Measurements from ENCODE around the gene MGAT4B.
"Not testable (repeated sequence)": the region's sequence is repeated elsewhere in the genome, so short reads cannot be mapped to it uniquely, and the experiment has no call there.

MGAT4B gene

DNA sequence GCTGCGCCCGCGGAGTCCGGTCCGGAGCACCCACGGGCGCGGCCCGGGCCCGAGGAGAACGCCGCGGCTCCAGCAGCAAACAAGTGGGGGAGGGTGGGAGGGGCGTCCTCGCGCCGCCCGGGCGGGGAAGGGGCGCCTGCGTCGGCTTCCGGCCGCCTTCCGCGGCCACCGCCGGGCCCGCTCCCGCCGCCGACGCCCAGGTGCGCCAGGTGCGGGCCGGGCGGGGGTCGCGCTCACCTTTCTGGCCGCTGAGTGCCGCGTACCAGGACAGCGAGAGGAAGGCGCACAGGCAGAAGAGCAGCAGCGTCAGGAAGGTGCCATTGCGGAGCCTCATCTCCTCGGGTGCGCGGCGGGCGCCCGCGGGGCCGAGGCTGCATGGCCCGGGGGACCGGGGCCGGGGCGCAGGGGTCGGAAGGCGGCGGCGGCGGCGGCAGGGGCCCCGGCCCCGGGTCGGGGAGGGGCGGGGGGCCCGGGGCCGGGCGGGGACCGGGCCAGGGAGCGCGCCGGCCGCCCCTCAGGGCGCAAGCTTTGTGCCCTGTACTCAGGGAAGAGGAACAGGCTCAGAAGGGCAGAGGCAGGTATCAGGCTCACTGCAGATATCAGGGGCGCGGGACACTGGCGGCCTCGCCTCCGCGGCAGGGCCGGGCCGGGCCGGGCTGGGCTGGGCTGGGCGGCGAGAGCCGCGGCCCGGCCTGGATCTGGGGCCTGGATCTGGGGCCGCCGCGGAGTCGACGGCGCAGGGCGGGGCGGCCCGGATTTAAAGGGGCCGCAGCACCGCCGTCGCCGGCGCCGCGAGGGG, at the start of gene MGAT4B:
MGAT4B (minus strand) TSS at position 617 of the 799 bp plus-strand sequence; CDS start at position 334, 283 bp downstream.
- peak in 1 of 2 donors; percentile 37 for DNase-seq (ENCODE audit: low read depth in 1 of 2, low spot score in 1 of 2)

- DNase-seq (ENCODE audit: low read depth in 1 of 2, low spot score in 1 of 2), result no peak
Measured at GRCh38 chr5:179854356-179854755, 47.7 kb upstream of the MGAT4B start.

DNA sequence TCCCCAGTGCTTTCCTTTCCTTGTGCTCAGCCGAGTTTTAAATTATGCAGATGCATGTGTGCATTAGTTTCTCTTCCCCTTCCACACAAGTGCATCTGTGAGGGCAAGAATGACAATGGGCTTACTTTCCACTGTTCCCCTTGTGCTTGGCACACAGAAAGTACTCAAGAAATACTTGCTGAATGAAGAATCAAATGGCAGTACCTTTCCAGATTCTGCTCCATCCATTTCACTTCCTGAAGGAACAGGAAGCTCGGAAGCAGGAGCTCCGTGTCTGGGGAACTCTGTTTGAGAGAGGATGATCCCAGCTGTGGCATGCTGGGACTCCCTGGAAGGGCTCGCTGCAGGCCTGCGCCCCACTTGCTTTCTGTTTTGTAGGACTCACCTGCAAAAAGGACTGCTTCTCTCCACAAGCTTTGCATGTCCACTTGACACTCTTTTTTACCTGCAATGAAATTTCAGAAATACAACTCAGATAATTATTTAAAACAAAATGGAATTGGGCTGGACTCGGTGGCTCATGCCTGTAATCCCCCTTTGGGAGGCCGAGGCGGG, 46.4 kb upstream of the MGAT4B start:
- DNase-seq (ENCODE audit: low read depth in 1 of 2, low spot score in 1 of 2), result no peak

DNA sequence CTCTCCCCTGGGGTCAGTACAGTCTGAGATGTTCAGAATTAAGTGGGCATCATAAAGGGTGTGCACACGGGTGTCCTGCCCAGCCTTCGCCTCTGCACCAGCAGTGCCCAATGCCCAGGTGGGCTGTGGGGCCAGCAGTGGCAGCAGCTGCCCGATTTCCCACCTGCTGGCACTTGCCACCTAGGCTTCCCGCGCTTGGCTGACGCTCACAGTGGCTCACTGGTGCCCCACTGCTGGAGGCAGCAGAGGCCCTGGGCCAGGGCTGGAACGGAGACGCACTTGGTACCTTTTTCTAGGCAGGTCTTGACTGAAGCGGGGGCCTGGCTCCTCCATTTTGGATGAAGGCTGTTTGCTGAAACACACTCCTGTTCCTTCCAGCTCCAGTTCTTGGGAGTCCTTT, 35.0 kb upstream of the MGAT4B start:
- DNase-seq (ENCODE audit: low read depth in 1 of 2, low spot score in 1 of 2), result no peak

DNA sequence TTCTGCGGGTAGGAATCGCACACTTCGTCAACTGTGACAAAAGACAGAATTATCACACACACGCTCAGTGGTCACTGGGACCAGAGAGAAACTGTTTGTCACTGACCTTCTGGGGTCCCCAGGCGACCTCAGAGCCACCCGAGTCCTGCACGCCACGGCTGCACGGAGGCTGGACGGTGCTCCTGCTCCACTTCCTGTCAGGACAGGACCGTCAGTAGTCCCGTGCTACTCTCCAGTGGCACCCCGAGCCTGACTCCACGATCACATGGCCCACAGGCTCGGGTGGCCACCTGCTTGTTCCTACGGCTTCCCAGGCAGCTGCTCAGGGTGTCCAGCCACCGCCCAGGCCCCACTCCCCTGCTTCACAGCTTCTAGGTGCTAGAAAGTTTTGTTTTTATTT, 34.1 kb upstream of the MGAT4B start:
- no peak for DNase-seq (ENCODE audit: low read depth in 1 of 2, low spot score in 1 of 2)

GRCh38 chr5:179840321-179840720, 33.7 kb upstream of the MGAT4B start:
- DNase-seq (ENCODE audit: low read depth in 1 of 2, low spot score in 1 of 2), result no peak

DNA sequence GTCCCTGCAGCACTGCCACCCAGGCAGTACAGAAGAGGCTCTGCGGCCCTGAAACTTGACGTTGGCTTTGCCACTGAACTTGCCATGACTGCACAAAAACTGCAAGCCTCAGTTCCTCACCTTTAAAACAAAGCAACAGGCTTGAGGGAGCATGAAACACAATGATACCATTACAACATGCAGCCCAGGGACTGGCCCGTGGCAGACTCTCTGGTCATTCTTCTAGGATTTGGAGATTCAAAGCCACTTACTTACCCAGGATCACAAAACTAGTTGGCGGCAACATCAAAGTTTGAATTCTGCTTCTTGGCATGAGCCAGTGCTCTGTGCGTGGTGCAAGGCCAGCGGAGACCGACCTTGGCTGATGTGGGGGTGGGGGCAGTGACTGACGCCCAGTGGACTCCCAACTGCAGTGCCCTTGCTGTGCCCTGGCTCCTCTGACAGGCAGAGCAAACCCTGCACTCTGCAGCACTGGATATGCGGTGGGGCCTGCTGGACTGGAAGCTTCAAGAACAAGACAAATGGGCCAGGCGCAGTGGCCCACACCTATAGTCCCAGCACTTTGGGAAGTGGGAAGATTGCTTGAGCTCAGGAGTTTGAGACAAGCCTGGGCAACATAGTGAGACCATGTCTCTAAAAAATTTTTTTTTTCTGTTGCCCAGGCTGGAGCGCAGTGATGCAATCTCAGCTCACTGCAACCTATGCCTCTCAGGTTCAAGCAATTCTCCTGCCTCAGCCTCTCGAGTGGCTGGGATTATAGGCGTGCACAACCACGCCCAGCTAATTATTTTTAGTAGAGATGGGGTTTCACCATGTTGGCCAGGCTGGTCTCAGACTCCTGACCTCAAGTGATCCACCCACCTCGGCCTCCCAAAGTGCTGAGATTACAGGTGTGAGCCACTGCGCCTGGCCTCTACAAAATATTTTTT, 32.9 kb upstream of the MGAT4B start:
- no peak for DNase-seq (ENCODE audit: low read depth in 1 of 2, low spot score in 1 of 2)

DNA sequence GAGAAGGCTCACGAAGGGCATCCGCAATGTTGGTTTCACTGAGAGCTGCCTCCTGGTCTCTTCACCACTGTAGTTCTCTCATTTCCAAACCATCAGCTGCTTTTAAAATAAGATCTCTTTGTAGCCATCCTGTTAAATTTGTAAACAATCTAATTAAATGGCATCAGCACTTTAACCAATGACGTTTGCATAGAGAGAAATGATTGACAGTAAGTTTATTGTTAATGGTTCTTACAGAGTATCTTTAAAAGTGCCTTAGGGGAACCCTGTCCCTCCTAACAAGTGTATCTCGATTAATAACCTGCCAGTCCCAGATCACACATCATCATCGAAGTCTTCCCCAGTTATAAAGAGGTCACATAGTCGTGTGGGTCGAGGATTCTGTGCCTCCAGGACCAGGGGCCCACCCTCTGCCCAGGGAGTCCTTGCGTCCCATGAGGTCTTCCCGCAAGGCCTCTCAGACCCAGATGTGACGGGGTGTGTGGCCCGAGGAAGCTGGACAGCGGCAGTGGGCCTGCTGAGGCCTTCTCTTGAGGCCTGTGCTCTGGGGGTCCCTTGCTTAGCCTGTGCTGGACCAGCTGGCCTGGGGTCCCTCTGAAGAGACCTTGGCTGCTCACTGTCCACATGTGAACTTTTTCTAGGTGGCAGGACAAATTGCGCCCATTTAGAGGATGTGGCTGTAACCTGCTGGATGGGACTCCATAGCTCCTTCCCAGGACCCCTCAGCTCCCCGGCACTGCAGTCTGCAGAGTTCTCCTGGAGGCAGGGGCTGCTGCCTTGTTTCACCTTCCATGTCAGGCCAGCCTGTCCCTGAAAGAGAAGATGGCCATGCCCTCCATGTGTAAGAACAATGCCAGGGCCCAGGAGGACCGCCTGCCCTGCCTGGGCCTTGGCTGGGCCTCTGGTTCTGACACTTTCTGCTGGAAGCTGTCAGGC, 30.7 kb upstream of the MGAT4B start:
- no peak for DNase-seq (ENCODE audit: low read depth in 1 of 2, low spot score in 1 of 2)

GRCh38 chr5:179836225-179837019, 29.8 kb upstream of the MGAT4B start:
- peak; percentile 24 to 44 for DNase-seq (ENCODE audit: low read depth in 1 of 2, low spot score in 1 of 2)

- DNase-seq (ENCODE audit: low read depth in 1 of 2, low spot score in 1 of 2), result not testable (repeated sequence)
Measured at GRCh38 chr5:179834871-179835270, 28.2 kb upstream of the MGAT4B start.

GRCh38 chr5:179834120-179834519, 27.5 kb upstream of the MGAT4B start:
- no peak for DNase-seq (ENCODE audit: low read depth in 1 of 2, low spot score in 1 of 2)

- no peak for DNase-seq (ENCODE audit: low read depth in 1 of 2, low spot score in 1 of 2)
Measured at GRCh38 chr5:179833709-179834070, 27.0 kb upstream of the MGAT4B start.

GRCh38 chr5:179833056-179833708, 26.5 kb upstream of the MGAT4B start:
- no peak for DNase-seq (ENCODE audit: low read depth in 1 of 2, low spot score in 1 of 2)

DNA sequence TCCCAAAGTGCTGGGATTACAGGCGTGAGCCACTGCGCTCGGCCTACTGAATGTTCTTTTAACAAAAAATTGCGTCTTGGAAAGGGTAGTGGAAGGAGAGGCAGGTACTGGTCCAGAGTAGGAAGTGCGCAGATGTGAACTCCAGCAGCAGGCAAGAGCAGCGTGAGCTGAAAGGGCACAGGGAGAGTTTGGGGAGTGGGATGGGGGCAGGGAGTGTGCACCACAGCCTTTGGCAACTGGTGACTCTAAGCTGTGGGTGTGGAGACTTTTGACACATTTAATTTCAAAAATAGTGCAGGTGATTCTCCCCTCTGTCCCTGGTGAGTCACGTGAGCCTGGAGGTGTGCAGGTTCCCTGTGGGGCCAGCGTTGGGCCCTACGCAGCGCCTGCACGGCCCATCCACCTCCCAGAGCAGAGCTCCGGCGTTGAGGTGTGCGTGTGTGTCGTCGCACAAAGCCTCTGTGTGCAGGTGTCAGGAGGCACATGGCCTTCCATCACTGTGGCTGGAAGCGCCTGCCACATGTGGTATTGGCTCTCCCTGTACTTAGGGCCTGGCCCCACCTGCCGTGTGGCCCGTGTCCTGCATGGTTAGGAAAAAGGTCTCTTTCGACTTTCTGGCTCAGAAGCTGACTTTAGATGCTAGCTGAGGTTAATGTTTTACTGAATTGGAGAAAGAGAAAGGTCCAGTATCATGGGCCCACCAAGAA, 25.5 kb upstream of the MGAT4B start:
- no peak for DNase-seq (ENCODE audit: low read depth in 1 of 2, low spot score in 1 of 2)

DNA sequence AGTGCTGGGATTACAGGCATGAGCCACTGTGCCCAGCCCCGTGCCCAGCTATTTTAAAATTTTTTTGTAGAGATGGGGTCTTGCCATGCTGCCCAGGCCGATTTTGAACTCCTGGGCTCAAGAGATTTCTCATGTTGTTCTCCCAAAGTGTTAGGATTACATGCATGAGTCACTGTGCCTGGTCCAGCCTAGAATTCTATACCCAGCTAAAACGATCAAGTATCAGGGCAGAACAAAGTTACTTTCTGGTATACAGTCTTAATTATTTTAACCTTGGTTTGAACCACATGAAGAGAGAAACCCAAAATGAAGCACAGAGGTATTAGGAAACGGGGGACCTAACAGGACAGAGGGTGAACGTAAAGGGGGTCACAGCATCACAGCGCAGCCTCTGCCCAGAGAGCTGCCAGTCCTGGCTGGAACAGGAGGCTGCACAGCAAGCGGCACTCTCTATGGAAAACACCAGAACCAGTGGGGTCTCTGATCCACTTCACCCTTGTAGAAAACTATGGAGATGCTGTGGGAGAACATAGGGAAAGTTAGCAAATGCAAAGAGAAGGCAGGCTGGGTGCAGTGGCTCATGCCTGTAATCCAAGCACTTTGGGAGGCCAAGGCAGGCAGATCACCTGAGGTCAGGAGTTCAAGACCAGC, 24.3 kb upstream of the MGAT4B start:
- DNase-seq (ENCODE audit: low read depth in 1 of 2, low spot score in 1 of 2), result no peak

GRCh38 chr5:179829732-179830435, 23.2 kb upstream of the MGAT4B start:
- no peak for DNase-seq (ENCODE audit: low read depth in 1 of 2, low spot score in 1 of 2)

- DNase-seq (ENCODE audit: low read depth in 1 of 2, low spot score in 1 of 2), result no peak
Measured at GRCh38 chr5:179828756-179829421, 22.2 kb upstream of the MGAT4B start.

Measured in activated T-helper 1 cell treated with anti-CD3 and anti-CD28 coated beads, Interleukin-2, amount 50 U/mL, for 16 hours (primary cell).